ENCODE measurements around the gene BLCAP.
"Not testable (repeated sequence)": the region's sequence is repeated elsewhere in the genome, so short reads cannot be mapped to it uniquely, and the experiment has no call there.

BLCAP gene, protein sequence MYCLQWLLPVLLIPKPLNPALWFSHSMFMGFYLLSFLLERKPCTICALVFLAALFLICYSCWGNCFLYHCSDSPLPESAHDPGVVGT

DNA sequence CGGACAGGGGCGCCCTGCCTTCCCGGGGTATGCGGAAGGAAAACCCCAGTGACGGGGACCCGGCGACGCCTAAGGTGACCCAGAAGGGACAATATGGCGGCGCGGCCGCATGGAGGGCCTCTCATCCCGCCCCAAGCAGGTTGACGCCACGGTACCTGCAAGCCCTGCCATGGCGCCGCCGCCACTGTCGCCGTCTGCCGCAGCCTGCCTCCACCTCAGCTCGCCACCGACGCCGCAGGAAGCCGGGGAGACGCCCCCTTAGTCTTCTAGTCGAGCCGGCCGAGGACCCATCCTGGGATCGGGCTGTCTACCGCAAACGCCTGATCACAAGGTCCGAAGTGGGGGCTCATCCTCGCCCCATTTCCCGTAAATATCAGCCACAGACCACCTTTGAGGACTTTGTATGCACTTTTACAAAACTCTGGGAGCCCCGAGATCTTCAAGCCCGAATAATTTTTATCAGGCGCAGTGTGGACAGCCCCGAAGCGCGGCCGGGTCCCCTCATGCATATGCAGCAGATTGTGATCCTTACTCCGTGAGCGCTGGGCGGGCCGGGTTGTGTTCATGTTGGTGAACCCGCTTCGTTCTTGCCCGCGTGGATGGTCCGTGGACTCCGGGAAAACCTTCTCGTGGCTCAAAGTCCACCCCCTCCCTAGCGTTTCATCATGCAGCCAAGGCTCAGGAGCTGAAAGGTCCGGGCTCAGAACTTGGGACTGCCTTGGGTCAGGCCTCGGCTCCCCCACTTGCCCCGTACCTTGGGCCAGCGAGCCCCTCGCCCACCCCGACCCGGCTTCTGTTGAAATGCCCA, at the start of gene BLCAP:
Gene BLCAP, minus strand, starts transcription at position 239 of the 808 bp plus-strand sequence. CDS start 8,702 bp downstream, outside the sequence.
- DNase-seq = peak; percentile 84

DNA sequence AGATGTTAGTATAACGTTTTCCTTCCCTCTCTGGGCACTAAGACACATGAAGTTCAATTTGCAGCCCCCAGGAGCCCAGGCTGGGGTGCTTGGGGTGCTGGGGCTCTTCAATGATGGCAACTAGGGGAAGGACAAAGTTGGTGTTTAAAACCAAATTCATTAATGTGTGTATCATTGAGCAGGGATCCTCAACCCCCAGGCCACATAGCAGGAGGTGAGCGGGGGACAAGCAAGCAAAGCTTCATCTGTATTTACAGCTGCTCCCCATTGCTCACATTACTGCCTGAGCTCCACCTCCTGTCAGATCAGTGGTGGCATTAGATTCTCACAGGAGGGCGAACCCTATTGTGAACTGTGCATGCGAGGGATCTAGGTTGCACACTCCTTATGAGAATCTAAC, 49.8 kb upstream of the BLCAP start:
- DNase-seq = not testable (repeated sequence)

DNA sequence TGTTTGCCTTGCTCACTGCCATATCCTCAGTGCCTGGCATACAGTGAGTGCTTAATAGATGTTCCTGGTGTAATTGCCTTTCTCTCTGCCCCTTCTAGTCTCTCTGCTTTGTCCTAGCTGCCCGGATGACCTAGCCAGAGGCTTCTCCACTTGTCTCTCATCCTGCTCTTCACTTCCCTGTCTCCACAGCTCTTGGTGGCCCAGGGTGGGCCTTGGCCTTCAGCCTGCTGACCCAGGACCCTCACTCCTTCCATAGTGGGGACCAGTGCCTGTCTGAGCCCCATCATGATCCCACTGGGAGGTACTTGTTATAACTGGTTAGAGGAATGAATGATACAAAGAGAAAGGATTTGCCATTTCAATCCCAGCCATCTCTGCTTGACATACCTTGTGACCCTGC, 49.2 kb upstream of the BLCAP start:
- DNase-seq = no peak

DNA sequence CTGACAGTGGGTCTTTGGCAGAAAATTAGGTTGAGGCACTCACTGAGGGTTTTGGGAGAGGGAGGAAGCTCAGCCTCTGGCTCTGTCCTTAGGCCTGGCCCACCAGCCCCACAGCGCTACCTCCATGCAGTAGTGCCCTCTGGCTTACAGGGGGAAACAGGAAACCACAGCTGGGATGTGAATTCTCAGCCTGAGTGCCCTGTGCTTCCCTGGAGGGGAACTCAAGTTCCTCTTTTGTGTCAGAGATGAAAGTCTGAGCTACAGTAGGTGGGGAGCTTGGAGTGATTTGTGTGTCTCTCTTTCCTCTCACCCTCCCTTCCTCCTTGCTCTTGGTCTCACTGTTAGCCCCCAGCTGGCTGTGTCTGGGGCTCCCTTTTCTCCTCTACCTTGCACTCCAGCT, 48.2 kb upstream of the BLCAP start:
- DNase-seq = no peak

DNA sequence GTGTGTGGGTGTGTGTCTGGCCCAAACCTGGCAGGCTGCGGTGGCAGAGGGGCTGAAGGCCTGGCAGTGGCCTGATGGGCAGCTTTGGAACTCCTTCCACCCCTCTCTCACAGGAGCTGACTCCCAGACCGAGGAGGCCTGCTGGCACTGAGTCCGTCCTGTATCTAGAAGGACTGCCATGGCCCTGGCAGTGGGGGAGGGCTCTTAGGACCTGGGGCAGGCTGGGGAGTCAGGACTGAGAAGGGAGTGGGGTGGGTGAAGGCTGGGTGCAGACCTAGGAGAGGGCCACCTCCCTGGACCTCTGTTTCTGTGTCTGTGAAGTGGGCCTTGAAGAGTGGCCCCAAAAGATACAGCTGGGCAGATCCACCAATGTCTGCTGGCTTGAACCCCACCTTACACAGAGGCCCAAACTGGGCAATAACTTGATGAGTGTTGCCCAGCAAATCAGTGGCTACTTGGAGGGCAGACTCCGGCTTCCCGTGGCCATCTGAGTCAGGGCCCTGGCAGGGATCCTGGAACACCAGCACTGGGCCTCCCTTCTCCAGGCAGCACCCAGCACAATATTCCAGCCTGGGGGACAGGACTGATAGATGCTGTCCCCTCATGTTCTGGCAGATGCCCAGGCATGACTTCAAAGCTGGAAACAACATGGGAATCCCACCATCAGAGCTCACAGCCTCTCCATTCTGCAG, 46.7 kb upstream of the BLCAP start:
- DNase-seq = no peak

DNA sequence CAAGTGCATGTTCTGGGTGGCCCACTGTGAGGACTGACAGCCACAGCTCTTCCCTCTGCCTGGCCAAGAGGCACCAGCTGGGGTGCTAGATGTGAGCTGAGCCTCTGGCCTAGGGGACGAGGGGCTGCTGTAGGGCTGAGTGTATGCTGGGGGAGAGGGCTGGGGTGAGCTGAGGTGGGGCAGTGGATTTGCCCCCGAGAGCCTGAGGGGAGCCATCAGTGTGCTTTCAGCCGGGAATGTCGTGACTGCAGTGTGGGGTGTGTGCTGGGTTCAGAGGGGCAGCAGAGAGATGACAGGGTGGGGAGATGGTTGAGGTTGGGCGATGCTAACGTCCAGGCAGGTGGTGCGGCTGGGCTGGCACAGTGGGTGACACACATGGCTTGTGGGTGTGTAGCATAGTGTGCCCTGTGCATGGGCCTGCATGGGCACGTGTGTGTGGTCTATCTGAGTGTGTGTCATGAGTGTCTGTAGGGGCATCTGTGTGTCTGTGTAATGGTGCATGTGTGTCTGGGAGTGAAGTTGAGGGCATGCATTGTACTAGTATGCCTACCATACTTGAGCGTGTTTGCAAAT, 46.0 kb upstream of the BLCAP start:
- DNase-seq = no peak

DNA sequence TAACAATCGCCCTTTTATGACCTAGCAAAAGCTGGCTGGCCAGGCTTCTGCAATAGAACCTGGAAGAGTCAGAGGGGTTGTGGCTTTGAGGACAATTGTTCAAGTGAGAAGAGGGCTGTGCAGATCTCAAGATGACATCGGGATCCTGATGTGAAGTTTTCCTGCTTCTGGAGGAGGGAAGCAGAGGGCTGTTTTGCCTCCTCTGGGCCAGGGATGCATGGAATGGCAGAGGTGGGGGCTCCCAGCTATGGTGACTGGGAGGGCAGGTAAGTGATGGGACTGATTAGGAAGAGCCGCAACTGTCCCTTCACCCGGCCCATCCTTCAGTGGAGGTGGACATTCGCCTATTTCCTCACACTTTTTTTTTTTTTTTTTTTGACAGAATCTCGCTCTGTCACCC, 43.4 kb upstream of the BLCAP start:
- no peak for DNase-seq

DNA sequence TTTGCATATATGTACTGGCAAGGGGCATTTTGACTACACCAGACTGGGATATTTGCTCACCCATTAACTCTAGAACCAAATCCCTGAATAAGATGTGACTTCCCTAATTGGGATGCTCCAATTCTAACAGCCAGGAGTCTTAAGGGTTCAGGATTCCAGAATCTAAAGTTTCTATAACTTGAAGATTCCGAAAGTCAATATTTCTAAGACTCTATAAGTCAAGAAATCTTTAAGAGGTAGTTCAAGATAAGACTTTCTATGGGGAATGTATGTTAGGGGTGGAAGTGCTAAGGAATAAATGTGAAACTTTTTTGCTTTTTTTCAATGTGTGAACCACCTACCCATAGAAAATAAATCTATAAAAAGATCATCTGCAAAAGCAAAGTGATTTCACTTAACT, 42.7 kb upstream of the BLCAP start:
- DNase-seq = no peak

DNA sequence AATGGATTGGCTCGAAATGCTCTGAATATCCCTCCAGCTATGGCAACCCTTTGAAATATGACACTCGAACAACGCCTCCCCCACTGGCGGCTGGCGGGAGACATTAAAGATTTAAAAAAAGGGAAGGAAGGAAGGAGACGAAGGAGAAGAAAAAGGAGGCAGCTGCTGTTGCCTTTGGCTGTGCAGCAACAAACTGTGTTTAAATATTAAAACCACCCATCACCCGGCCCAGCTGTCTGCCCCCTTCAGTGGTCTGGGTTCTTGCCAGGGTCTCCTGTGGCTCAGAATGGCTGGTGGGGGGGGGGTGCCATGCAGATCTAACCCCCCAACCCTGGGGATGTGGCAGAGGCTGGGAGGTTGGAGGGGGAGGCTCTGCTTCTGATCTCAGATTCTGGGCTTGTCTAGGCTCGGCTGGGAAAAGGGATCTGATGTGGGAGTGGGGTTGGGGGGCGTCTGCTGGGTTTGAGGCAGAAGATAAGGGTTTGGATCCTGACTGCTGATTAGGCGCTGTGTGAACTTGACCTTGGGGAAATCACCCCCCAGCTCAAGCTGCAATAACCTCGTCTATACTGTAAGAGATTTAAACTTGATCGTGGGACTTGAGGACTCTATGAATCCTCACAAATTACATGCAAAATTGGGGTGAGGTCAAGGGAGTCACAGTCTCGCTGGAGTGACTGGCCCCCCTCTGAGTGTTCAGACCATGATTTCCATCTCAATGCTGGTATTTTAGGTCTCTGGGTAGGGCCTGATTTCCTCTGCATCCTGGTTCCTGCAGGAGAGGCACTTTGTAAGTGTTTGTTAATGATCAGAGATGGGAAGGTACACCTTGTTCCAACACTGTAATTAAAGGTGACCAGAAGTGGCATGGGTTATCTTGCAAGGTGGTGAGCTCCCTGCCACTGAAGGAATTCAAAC, 40.3 kb upstream of the BLCAP start:
- peak; percentile 20 for DNase-seq

DNA sequence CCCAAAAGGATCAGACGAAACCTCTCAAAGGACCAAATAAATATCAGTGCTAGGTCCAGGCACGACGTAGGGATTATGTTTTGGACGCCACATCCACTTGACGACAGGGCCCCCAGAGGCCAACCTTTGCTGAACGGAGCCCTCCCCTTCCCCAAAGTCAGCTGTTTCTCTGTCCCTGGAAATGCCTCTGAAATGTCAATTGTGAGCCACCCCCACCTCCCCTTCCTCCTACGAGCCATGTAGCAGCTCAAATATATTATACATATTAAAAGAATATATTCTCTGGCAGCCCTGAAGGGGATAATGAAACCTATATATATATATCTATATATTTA, 39.6 kb upstream of the BLCAP start:
- DNase-seq = no peak

DNA sequence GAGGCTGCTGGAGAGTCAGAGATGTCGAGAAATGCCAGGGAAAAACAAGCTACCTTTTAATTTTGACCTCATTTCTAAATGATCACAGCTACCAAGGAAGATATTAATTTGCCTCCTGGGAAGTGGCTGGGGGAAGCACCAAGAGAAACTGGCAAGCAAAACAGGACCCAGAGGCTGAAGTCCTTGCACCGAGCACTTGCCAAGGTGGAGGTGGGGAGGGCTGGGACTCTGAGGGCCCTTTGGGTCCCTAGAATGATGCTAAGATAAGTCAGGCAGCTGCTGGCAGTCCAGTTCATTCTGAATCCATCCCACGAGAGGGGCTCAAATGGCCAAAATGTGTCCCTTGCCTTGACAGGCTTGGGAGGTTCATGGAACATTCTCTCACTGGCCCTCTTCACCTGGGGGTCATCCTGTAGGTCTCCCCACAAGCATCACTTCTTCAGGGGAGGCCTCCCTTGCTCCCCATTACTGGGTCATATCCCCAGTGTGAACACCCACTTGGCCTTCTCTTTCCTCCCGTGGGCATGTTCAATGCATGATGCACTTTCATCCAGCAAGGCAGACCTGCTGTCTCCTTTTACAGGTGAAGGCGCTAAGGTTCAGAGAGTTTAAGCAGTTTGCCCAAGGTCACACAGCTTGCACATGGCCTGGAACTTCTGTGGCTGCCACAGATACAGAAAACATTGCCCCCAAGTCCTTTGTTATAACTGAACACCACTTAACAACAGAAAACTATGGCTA, 39.1 kb upstream of the BLCAP start:
- DNase-seq = no peak

DNA sequence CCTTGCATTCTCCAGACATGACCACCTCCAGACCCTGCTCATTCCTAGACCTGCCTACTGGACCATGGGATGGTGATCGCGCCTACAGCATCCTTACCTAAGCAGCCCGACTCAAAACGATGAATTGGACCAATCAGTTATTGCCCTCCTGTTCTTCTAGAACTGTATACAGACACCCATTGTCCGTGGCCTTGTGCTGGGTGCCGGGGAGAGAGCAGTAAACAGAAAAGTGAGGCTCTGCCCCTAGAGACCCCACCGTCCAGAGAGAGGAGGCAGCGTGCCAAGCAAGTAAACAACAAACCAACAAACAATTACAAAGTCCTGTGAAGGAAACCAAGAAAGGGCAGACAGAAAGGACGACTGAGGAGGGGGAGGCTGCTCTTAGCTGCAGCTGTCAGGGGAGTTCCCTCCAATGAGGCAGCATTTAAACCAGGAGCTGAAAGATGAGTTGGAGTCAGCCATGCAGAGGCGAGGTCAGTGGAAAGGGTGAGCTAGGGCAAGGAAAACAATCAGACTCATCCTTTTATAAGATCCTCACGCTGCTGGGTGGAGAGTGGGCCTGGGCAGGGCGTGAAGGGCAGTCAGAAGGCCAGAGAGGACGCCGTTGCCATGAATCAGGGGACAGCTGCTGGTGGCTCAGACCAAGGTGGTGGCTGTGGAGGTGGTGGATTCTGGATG, 37.6 kb upstream of the BLCAP start:
- DNase-seq = no peak

DNA sequence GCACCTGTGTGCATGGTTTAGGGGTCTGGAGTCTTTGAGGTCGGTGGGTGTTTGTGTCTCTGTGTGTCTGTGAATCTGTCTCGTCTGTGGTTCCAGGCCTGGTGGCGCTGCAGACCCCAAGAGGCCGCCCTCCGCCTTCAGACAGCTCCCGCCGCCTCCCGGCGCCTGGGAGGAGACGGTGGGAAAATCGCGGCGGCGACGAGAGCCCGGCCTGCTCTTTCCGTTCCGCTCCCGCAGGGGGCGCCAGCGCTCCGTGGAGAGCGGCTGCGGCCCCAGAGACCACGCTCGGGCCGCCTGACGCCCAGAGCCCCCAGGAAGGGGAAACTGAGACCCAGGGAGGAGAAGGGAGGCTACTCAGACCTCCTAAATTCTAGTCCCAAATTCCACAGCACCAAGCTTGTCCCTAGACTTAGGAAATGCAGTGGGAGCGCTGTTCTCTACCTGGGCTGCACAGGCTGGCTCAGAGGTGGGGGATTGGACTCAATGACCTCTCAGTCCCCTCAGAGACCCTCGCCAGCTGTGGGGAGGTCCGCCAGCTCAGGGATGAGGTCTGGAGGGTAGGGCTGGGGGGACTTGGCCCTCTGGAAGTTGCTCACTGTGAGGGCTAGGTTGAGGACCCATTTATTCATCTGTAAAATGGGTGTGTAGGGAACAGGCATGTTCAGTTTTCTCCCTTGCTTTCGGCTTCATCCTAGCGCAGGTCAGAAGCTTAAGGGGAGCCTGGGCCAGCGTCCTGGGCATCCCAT, 36.9 kb upstream of the BLCAP start:
- peak; percentile 61 for DNase-seq

DNA sequence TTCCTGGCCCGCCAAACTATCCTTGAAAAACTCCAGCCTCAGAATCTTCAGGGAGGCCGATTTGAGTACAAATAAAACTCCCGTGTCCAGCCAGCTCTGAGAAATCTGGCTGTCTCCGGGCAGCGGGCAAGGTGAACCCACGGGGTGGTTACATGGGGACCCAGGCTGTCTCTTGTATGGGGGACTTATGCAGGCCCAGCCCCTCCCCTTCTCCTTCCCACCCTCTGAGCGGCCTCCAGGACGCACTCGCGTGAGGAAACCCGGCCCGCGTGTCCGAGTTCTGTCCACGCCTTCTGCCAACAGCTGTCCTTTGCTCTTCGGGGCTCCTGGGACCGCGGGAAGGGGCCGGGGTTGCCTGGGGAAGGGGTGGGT, 36.3 kb upstream of the BLCAP start:
- DNase-seq = no peak

DNA sequence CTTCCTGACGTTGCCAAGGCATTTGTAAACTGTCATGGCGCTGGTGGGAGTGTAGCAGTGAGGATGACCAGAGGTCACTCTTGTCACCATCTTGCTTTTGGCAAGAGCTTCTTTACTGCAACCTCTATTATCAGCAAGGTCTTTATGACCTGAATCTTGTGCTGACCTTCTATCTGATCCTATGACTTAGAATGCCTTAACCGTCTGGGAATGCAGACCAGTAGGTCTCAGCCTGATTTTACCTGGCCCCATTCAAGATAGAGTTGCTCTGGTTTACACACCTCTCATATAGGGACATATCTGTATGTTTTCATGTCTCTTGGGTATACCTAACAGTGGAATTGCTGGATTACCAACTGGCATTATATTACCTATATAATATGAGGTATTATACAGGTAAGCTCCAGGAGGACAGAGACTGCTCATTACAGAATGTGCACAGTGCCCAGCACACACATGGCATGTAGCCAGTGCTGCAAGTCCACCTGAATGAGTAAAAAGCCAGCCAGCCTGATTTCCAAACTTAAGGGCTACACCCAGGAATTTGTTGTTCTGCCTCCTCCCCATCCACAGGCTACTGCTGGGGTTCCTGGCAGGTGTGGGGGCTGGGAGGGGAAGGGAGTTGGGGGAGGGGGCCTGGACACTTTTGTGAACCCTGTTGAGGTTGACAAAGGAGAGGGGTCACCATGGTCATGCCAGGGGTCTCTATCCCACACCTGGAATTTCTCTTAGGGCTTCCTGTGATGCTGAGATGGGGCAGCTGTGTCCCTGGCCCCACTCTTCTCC, 35.2 kb upstream of the BLCAP start:
- no peak for DNase-seq

DNA sequence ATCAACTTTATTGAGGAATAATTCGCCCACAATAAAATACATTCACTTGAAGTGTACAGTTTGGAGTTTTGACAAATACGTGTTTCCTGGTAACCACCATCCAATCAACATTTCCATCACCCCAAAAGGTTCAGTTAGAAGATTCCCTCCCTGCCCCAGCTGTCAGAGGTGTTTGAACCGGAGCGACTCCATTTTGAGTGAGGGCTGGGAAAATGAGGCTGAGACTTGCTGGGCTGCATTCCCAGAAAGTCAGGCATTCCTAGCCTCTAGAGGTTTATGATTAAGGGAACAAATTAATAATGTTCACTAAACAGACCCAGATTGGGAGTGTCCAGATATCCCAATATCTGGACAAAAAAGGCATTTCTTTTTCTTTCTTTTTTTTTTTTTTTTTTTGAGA, 33.0 kb upstream of the BLCAP start:
- no peak for DNase-seq

DNA sequence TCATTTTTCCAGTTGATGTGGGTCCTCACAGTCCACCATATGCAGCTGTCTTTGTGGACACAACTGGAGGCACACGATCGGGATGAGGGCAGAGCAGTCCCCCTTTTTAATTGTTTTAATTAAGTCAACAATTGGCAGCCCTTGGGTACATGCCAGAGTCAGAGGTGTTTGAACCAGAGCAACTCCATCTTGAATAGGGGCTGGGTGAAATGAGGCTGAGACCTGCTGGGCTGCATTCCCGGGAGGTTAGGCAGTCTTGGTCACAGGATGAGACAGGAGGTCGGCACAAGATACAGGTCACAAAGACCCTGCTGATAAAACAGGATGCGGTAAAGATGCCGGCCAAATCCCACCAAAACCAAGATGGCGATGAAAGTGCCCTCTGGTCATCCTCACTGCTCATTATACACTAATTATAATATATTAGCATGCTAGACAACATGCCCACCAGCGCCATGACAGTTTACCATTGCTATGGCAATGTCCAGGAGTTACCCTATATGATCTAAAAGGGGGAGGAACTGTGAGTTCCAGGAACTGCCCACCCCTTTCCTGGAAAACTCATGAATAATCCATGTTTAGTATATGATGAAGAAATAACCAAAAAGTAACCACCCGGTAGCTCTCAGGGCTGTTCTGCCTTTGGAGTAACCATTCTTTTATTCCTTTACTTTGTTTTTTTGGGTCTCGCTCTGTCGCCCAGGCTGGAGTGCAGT, 31.8 kb upstream of the BLCAP start:
- DNase-seq = no peak

DNA sequence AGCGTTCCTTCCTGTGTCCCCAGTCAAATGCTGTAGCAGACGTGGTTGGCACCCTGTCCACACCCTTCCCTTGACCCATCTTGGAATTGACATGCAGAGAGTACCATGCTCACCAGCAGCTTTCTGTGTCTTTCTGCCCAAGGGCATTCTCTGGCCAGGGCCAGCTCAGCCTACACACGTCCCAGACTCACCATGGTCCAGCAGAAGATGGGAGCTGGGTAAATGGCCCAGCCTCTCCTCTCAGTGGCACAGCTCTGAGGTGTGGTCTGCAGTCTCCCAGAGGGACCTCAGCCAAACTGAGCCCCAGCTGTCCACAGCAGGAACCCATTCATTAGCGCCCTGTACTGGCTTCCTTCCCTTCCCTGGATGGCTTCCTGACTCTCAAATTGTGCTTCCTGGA, 31.1 kb upstream of the BLCAP start:
- no peak for DNase-seq

DNA sequence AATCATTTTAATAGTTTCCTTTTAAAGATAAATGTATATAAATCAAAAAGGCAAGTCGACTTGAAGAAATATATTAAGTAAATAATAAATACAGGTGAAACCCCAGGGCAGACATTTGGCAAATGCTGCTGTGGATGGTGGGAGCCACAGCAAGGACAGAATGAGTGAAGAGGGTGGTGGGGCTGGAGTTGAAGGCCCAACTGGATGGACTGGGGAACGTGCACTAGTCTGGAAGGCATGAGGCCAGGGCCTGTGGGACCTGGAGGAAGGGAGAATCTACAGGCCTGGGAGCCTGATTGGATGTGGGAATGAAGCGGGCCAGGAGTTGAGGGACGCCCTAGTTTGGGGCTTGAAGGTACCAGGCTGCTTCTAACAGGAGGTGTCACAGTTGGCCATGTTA, 30.6 kb upstream of the BLCAP start:
- DNase-seq = no peak

DNA sequence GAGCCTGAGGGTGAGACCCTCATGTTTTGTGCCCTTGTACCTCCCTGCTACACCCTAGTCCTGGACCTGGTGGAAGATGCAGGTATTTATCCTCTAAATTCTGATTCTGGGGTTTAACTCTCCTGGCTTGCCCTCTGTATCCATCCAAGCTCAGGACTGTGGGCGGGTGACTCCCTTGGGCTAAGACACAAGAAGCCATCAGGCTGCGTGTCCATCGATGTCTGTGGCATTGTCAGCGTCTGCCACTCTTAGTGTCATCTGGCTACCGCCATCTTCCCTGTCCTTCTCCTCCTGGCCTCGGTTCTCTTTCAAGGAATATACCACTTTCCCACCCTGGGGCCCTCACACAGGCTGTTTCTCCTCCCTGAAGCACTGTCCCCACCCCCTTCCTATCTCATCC, 28.9 kb upstream of the BLCAP start:
- DNase-seq = no peak
